NCI-H446 treated with DMSO at 0.1 percent for 48 hours (cell line): ENCODE data around the gene FCHO1.

Experiments used
- DNase-seq: peaks from one replicate; lab custom pipeline; 2025; lab: John Stamatoyannopoulos, UW

The FCHO1 gene

DNA sequence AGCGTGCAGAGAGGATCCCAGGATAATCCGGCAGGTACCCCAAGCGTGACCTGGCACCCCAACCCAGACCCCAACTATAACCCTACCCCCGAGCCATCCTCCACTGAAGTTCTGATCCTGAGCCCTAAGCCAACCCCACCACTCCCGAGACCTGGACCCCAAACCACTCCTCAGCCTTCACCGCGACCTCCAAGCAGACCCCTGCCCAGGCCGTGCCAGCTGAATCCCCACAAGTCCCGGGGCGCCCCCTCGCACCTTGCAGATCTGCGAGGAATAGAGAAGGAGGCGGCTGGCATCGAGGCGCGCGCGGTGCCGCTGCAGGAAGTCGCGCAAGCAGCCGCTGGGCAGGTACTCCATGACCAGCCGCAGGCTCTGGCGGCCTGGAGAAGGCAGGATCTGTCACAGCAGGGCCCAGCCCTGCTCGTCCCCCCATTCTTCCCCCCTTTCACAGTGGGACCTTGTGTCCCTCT is 80.2 kb downstream of the FCHO1 start:
- DNase-seq, result no peak

DNA sequence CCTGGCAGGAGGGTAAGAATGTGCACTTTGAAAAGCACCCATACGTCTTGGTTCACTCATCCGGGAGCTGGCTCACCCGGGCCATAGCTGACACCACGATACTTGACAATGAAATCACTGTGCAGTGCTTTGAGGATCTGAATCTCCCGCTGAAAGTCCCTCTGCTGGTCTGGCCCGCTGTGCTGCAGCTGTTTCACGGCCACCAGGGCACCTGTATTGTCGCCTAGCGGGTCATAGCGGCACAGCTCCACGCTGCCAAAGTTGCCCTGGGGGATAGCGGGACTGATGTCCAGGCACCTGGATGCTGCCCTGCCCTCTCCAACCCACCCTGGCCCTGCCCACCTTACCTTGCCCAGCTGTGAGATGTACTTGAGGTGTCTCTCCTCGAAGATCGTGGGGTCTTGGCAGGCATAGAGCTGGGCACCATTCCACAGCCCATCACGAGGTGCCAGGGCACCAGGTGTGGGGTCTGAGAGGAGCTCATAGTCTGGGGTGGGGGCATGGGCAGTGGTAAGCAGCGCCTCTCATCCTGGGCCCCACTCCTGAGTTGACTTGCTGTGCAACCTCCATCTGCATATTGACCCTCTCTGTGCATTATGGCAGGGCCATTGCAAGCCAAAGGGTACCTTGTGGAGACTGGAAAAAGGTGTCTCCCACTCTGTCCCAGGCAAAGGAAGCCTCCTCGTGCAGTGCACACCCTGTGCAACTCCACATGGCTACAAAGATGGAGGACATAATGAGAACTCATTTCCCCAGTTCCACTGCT is 81.3 kb downstream of the FCHO1 start:
- no peak for DNase-seq

DNA sequence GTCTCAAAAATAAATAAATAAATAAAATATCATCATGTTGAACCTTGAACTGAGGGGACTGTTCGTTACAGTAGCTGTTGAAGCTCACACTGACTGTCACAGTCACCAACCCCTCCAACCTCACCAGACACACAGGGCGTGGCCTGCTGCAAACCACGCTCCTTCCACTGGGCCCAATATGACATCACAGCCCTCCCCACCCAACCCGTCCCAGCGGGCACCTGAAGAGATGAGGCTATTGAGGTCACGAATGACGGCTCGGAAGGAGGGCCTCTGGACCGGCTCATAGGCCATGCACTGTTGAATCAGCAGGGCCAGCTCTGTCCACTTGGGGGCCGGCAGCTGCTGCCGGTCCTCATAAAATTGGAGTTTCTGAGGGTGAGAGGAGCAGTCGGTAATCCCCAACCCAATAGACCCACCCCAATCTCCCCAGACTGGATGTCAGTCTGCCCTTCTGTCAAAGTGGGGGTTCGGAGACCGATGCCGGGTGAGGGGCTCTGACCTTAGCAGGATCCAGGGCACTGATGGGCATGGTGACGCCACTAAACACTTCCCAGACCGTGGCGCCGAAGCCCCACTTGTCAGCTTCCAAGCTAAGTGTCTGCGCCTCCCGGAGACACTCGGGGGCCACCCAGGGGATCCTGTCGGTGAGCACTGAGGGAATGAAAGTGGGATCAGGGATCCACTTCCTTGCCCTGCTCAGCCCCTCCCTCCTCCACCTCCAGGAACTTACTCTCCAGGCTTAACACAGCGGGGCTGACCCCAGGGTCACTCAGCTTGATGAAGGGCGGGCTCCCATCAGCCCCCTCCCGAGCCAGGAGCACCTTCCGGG is 83.3 kb downstream of the FCHO1 start:
- no peak for DNase-seq

DNA sequence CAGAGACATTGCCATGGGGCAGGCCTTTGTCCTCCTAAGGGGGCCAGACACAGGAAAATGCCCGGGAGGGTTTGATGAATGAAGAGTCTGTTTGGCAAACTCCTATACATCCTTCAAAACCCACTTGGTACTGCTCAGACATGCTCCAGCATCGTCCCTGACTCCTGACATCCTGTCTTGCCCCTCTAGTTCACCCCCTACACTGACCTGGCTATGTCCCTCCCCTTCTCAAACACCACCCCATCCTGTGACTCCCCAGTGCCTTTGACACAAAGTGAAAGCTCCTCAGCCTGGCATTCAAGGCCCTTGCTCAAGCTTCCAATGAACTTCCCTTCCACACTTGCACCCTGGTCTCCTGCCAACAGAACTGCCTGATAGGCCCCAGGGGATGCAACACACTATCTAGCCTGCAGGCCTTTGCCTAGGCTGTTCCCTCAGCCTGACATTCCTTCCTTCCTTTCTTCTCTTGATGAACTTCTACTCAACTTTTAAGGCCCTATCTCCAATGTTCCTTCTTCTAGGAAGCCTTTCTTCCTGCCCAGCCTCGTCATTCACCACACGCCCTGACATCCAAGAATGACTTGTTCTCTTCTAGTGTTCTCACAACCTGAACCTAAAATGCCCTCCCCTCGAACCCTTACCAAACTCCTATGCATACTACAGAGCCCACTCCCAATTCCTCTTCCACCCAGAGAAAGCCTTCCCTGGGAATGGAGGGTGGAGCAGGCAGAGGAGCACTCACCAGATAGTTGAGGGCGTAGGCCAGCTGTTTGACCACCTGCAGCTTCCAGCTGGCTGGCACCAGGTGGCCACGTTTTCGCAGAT is 84.1 kb downstream of the FCHO1 start:
- no peak for DNase-seq

DNA sequence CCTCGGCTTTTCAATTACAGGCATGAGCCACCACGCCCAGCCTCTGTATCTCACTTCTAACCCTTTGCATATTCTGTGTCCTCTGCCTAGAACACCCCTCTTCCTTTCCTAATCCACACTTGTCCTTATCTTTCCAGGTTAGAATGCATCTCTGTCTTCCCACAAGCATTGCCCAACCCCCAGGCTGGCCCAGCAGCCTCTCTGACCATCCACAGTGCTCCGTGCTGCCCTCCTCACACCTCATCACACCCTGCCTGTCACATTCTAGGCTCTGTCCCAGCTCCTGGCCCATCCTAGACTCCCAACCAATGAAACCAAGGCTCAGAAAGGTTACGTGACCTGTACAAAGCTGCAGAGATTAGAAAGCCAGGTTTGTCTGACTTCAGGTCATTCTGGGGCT is 85.3 kb downstream of the FCHO1 start:
- DNase-seq, result no peak

DNA sequence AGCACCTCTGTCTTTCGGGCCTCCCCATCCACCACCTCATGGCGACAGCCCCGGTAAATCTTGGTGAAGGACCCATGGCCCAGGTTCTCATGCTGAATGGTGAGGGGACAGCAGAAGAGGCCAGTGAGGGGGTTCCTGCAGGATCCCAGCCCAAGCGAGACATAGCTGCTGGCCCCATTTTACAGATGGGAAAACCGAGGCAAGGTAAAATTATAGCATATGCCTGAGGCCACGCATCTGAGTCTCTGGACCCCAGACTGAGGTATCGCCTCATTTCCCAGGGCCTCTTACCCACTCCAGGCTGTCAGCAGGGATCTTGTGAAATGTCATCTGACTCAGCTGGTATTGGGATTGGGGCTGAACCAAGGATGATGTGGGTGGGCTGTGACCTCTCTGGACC is 86.7 kb downstream of the FCHO1 start:
- no peak for DNase-seq
